ENCODE measurements around the gene ESAM. TPM values are rescaled to one million over a fixed set of nuclear protein-coding genes. Genes with fewer than 3 reads are reported as not detected.
"Not testable (repeated sequence)": the region's sequence is repeated elsewhere in the genome, so short reads cannot be mapped to it uniquely, and the experiment has no call there.

ESAM gene
- total RNA-seq, 1 donor from 2014 or later = not detected

- no peak overlapping the region for H3K4me3 Mint-ChIP-seq
- H3K9me3 Mint-ChIP-seq = no peaks in the 10 kb centered on the region
- H3K27me3 Mint-ChIP-seq = no peaks in the 10 kb centered on the region
- peak; percentile 78 for DNase-seq
- H3K27ac Mint-ChIP-seq = no peak overlapping the region
- H3K36me3 Mint-ChIP-seq (ENCODE audit: low read depth) = no peaks in the 10 kb centered on the region
- H3K4me1 Mint-ChIP-seq = peaks cover 29% of the 10 kb centered on the region
- intact Hi-C loops (cut with micrococcal nuclease) = loop anchor here (2.0 kb wide), 1 partner anchor 125 kb away; no protein-coding TSS in a partner anchor
Measured at GRCh38 chr11:124793466-124794278, 31.6 kb upstream of the ESAM start.

DNA sequence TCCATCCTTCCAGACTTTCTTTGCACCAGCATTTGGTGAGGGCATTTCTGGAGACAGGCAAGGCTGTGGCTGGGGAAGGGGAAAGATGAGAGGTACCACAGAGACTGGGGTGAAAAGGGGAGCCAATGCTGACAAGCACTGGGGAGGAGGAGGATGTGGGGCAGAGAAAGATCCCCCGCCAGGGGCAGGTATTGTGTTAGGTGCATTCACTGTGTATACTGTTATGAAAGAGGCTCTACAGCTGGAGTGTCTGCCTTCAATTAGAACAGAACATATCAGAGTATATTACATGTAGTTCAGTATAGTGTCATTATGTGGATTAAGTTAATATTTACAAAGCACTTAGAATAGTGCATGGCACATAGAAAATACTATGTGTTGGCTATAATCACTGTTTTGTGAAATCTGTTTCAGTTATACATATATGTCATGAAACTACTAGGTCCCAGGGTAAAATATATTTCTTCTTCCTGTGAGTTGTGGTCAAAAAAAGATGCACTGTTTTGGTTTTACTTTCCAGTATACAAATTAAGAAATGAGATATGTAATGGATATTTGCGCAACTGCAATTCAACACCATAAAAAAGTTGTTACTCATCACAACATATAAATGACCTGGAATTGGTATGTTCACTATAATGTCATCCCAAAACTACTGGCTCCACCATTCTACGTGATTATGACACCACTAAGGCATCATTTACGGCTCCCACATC, 29.7 kb upstream of the ESAM start:
- Mint-ChIP-seq H3K9me3 (no peaks in the 10 kb centered on the region), H3K27me3 (no peaks in the 10 kb centered on the region), H3K36me3 (ENCODE audit: low read depth) (no peaks in the 10 kb centered on the region), H3K27ac (no peak overlapping the region), H3K4me1 (peaks cover 22% of the 10 kb centered on the region), H3K4me3 (no peak overlapping the region)
- no peak for DNase-seq
- intact Hi-C loops (cut with micrococcal nuclease) = loop anchor here (1.0 to 2.0 kb wide), 3 partner anchors 9 to 123 kb away; partner anchors contain the start of gene MSANTD2

DNA sequence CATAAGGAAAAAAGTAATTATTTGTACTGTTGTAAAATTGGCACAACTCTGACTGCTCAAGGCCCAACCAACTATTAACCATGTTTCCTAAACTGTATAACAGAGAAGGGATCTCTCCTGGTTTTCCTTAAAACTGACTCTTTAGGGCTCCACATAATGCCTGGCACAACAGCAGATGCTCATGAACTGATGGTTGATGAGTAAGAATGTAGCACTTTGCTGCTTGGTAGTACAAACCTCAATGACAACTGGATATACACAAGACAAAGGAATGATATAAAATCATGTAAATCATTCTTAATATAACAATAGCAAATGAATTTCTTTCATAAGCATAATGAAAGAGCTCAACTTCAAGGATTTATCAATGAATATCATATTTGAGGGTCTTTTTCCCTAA, 26.4 kb upstream of the ESAM start:
- Mint-ChIP-seq H3K9me3 (no peaks in the 10 kb centered on the region), H3K4me3 (no peak overlapping the region), H3K27ac (no peak overlapping the region), H3K36me3 (ENCODE audit: low read depth) (no peaks in the 10 kb centered on the region), H3K4me1 (peaks cover 22% of the 10 kb centered on the region), H3K27me3 (no peaks in the 10 kb centered on the region)
- no peak for DNase-seq
- intact Hi-C loops (cut with micrococcal nuclease) = no loop called here

GRCh38 chr11:124784051-124784450, 22.0 kb upstream of the ESAM start:
- intact Hi-C loops (cut with micrococcal nuclease) = no loop called here
- DNase-seq = no peak
- Mint-ChIP-seq H3K4me1 (no peaks in the 10 kb centered on the region), H3K27me3 (no peaks in the 10 kb centered on the region), H3K4me3 (no peak overlapping the region), H3K9me3 (no peaks in the 10 kb centered on the region), H3K36me3 (ENCODE audit: low read depth) (no peaks in the 10 kb centered on the region), H3K27ac (no peak overlapping the region)

GRCh38 chr11:124783002-124783401, 20.9 kb upstream of the ESAM start:
- intact Hi-C loops (cut with micrococcal nuclease) = no loop called here
- H3K4me1 Mint-ChIP-seq = no peaks in the 10 kb centered on the region
- H3K27me3 Mint-ChIP-seq = no peaks in the 10 kb centered on the region
- no peak overlapping the region for H3K27ac Mint-ChIP-seq
- no peaks in the 10 kb centered on the region for H3K36me3 Mint-ChIP-seq (ENCODE audit: low read depth)
- no peak overlapping the region for H3K4me3 Mint-ChIP-seq
- H3K9me3 Mint-ChIP-seq = no peaks in the 10 kb centered on the region
- DNase-seq = no peak

- peaks cover 4% of the 10 kb centered on the region for H3K9me3 Mint-ChIP-seq
- no peak overlapping the region for H3K27ac Mint-ChIP-seq
Measured at GRCh38 chr11:124779568-124779967, 17.5 kb upstream of the ESAM start.

GRCh38 chr11:124778281-124778680, 16.2 kb upstream of the ESAM start:
- H3K4me1 Mint-ChIP-seq = peaks cover 10% of the 10 kb centered on the region
- DNase-seq = no peak
- no peaks in the 10 kb centered on the region for H3K27me3 Mint-ChIP-seq
- peaks cover 7% of the 10 kb centered on the region for H3K36me3 Mint-ChIP-seq (ENCODE audit: low read depth)
- peaks cover 4% of the 10 kb centered on the region for H3K9me3 Mint-ChIP-seq
- no peak overlapping the region for H3K27ac Mint-ChIP-seq
- intact Hi-C loops (cut with micrococcal nuclease) = no loop called here
- H3K4me3 Mint-ChIP-seq = no peak overlapping the region

More at GRCh38 chr11:124779568-124779967, 17.5 kb upstream of the ESAM start:
- Mint-ChIP-seq H3K36me3 (ENCODE audit: low read depth) (peaks cover 7% of the 10 kb centered on the region), H3K27me3 (no peaks in the 10 kb centered on the region), H3K4me1 (peaks cover 10% of the 10 kb centered on the region), H3K4me3 (no peak overlapping the region)
- intact Hi-C loops (cut with micrococcal nuclease) = no loop called here
- no peak for DNase-seq

DNA sequence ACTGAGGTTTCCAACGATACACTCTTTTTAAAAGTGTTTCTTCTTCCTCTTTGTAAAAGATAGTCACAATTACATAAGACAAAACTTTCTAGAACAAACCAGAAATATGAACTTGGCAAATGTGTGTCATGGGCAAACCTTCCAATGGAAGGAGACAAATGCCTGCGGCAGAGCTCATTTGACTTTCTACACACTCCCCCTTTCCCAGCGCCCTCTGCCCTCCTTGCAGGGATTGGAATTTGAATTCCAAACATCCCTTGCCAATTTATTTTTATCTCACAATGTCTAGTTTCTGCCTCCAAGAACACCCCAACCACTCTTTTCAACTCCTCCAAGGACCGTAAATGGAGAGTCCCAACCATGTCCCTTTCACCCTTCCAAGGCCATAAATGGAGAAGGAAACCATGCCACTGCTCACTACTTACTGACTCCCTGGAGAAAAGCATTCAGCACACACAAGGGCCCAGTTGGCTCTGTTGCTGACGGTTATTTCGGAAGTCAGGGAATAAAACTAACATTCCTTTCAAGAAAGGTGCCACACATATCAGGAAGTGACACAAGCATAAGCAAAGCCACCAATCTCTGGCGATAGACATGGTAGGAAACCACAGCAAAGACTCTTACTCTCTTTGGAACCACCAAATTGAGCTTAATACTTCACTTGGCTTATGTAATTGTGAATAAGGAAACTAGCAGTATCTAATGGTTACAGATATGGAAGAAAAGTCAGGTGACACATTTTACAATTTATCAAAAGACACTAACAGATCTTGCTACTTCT, 15.0 kb upstream of the ESAM start:
- Mint-ChIP-seq H3K9me3 (peaks cover 4% of the 10 kb centered on the region), H3K27ac (no peak overlapping the region), H3K36me3 (ENCODE audit: low read depth) (peaks cover 11% of the 10 kb centered on the region), H3K4me3 (no peak overlapping the region), H3K27me3 (no peaks in the 10 kb centered on the region), H3K4me1 (peaks cover 10% of the 10 kb centered on the region)
- no peak for DNase-seq
- intact Hi-C loops (cut with micrococcal nuclease) = no loop called here

DNA sequence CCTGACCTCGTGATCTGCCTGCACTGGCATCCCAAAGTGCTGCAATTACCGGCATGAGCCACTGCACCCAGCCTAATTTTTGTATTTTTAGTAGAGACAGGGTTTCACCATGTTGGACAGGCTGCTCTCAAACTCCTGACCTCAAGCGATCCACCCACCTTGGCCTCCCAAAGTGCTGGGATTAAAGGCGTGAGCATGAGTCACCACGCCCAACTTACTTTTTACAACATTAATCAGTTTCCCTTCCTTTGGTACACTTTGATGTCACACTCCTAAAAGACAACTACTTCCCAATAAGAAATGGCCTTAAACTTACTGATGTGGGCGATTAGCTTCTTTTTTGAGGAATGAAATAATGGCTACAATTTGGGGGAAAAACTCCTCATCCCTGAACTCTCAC, 8.9 kb upstream of the ESAM start:
- H3K27me3 Mint-ChIP-seq; H3K9me3 Mint-ChIP-seq; intact Hi-C loops (cut with micrococcal nuclease); DNase-seq; H3K4me1 Mint-ChIP-seq; H3K27ac Mint-ChIP-seq; H3K4me3 Mint-ChIP-seq: not testable (repeated sequence)
- H3K36me3 Mint-ChIP-seq (ENCODE audit: low read depth) = peaks cover 20% of the 10 kb centered on the region

DNA sequence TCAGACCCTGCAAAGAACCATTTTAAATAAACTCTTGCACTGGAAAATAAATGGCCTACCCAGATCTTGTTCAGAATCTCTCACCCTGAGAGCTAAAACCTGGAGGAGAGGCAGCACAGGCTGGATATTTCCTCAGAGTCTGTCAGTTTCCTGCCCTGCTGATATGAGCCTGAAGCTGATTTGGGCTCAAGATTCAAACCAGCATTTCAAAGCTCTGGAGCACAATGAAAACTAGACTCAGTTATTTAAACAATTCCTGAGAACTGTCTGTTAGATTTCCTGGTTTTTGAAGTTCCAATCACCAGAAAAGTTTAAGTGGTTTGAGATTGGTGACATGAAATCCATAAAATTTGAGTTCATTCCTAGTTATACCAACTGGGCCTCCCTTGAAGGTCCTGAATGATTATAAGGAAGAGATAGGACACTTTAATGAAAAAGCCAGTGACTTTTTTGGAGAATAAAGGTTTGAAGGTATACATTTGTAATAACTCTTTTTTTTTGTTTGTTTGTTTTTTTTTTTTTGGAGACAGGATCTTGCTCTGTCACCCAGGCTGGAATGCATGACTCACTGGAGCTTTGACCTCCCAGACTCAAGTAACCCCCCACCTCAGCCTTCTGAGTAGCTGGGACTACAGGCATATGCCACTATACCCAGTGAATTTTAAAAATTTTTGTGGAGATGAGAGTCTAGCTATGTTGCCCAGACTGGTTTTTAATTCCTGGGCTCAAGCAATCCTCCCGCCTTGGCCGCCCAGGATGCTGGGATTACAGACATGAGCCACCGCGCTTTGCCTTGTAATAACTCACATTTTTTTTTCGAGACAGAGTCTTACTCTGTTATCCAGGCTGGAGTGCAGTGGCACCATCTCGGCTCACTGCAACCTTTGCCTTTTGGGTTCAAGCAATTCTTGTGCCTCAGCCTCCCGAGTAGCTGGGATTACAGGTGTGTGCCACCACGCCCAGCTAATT, 8.0 kb upstream of the ESAM start:
- Mint-ChIP-seq H3K36me3 (ENCODE audit: low read depth) (peaks cover 20% of the 10 kb centered on the region), H3K4me3 (no peak overlapping the region), H3K9me3 (no peaks in the 10 kb centered on the region), H3K27ac (no peak overlapping the region), H3K4me1 (no peaks in the 10 kb centered on the region), H3K27me3 (no peaks in the 10 kb centered on the region)
- intact Hi-C loops (cut with micrococcal nuclease) = no loop called here
- DNase-seq = no peak

DNA sequence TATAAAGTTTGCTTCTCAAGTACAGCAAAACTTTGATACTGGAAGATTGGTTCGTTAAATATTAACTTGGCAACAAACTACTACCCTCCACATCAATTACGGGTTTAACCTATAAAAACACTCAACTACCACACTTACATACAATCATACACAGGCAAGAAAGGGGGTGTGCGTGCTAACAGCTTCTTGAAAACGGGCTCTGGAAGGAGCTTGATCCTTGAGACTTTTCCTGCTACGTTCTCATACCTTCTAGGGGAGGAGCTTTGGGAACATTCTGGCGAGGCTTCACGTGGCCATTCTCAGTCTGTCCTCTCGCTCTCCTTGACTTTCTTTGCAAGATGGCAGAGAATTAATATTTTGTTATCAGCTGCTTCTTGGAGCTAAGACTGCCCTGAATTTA, 6.8 kb upstream of the ESAM start:
- no peaks in the 10 kb centered on the region for H3K4me1 Mint-ChIP-seq
- intact Hi-C loops (cut with micrococcal nuclease) = no loop called here
- H3K9me3 Mint-ChIP-seq = no peaks in the 10 kb centered on the region
- no peak overlapping the region for H3K4me3 Mint-ChIP-seq
- no peaks in the 10 kb centered on the region for H3K27me3 Mint-ChIP-seq
- no peak for DNase-seq
- peaks cover 20% of the 10 kb centered on the region for H3K36me3 Mint-ChIP-seq (ENCODE audit: low read depth)
- no peak overlapping the region for H3K27ac Mint-ChIP-seq

- peaks cover 5% of the 10 kb centered on the region for H3K4me1 Mint-ChIP-seq
- H3K27me3 Mint-ChIP-seq = peaks cover 6% of the 10 kb centered on the region
- H3K9me3 Mint-ChIP-seq = no peaks in the 10 kb centered on the region
- intact Hi-C loops (cut with micrococcal nuclease) = no loop called here
- no peak for DNase-seq
- H3K27ac Mint-ChIP-seq = no peak overlapping the region
- H3K36me3 Mint-ChIP-seq (ENCODE audit: low read depth) = peaks cover 12% of the 10 kb centered on the region
- H3K4me3 Mint-ChIP-seq = no peak overlapping the region
Measured at GRCh38 chr11:124766156-124766555, 4.1 kb upstream of the ESAM start.
